Psoas muscle (tissue), 8 donors: ENCODE data around the gene IQSEC1. TPM values are rescaled to one million over a fixed set of nuclear protein-coding genes. Genes with fewer than 3 reads are reported as not detected.

Experiments
- ATAC-seq, 4 donors: fragments of 200-7000 bp; cut with Tn5 transposase; one replicate each; pipeline ENCODE4 v1.9.1; 2020; ENCODE audit warnings: moderate library complexity in 3 of 4, mild to moderate bottlenecking in 2 of 4
- DNase-seq, 2 donors: peaks; one replicate each; pipeline ENCODE4 v3.0.0-alpha.2; 2020
- H3K27ac ChIP-seq: fragments of 200-600 bp; one replicate; pipeline ENCODE4 v1.8.0; 2022
- H3K27me3 ChIP-seq, 3 donors: fragments of 200-600 bp in 1 of 3; one replicate each; pipeline versions ENCODE4 v1.6.1 to v1.8.0; 2013 to 2022; ENCODE audit warnings: low read length in 2 of 3, mild to moderate bottlenecking in 2 of 3, moderate library complexity in 1 of 3; ENCODE audit not compliant: insufficient read depth in 3 of 3
- H3K36me3 ChIP-seq, 2 donors: fragments of 200-600 bp in 1 of 2; one replicate each; pipeline versions ENCODE4 v1.6.1 to v1.8.0; 2013 to 2022; ENCODE audit warnings: low read depth in 1 of 2, mild to moderate bottlenecking in 1 of 2, moderate library complexity in 1 of 2; ENCODE audit not compliant: insufficient read depth in 1 of 2
- H3K4me1 ChIP-seq: fragments of 200-600 bp; one replicate; pipeline ENCODE4 v1.8.0; 2022
- H3K4me3 ChIP-seq: fragments of 200-600 bp; one replicate; pipeline ENCODE4 v1.8.0; 2022; ENCODE audit warnings: mild to moderate bottlenecking
- H3K9me3 ChIP-seq: fragments of 200-600 bp; one replicate; pipeline ENCODE4 v1.8.0; 2022
- WGBS, 3 donors: extraction: QIAGEN DNeasy Blood & Tissue Kit; methylation state at CpG; one replicate each; pipeline versions ENCODE4 v1.1.6 to v1.1.7; 2013; 5-methylcytosine and 5-hydroxymethylcytosine counted together
- intact Hi-C, 2 donors: fragments of 100-400 bp; cut with DNase I; formaldehyde crosslinking; loops; one replicate each; pipeline versions ENCODE4 v1.11.0 to v1.14.2; 2022
- polyA plus RNA-seq, 3 donors: library from polyadenylated mRNA; stranded (reverse); fragments of 200-250 nt; gene quantifications; one replicate each; pipeline ENCODE4 v1.2.3, GENCODE V29; 2013
- total RNA-seq, 4 donors: library from RNA; stranded (reverse); fragmentation: NEBNext Ultra II Directional in 2 of 4; extraction: Animal tissue kit (Norgen Biotek cat#: 25700) in 2 of 4; gene quantifications; one replicate each; pipeline versions ENCODE4 v1.2.1 to v1.2.4, GENCODE V29; 2021 to 2023
- TF ChIP-seq, protein P1 (sequence below): fragments of 200-600 bp; IDR thresholded peaks from one replicate; pipeline ENCODE4 v1.8.0; 2022; ENCODE audit warnings: antibody characterized with exemption
- donor health status: healthy with polysubstance abuse.
- donor health status: DM: no; HTN: no; CAD: no; lungs with moderate emphysema.
- donor health status: Bipolar disorder and iron deficiency.
- donor health status: healthy.
- donor health status: DM: yes; HTN: yes; CAD: no.
- donor health status: DM: no; HTN: no; CAD: no.
- donor health status: DM: no; HTN: no; CAD: no.
- donor health status: DM: yes; HTN: yes; CAD: no.

Gene IQSEC1
- total and polyA plus RNA-seq, 7 donors: 8.6 to 45.4 (median 28.0) TPM

DNA sequence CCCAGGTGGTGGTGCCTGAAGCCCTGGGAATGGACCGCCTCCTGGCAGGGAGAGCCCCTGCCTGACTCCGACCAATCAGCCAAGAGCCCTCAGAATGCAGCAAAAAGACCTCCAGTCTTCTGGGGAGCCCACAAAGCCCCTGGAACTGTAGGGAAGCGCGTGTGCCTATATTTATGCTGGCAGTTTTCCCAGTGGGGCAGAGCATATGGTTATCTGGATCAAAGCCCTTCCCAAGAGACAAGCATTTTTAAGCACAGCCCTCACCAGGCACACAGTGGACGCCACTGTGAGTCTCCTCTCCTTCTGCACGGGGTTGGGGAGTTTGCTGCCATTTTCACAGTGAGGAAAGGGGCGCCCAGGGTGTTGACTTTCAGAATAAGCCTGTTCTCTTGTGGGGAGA is 150.9 kb downstream of the IQSEC1 start:
- Histone ChIP-seq H3K27me3 (no peaks in the 10 kb centered on the region), H3K4me3 (no peak overlapping the region), H3K27ac (no peak overlapping the region), H3K9me3 (no peaks in the 10 kb centered on the region), H3K36me3 (peaks cover 3 to 76% of the 10 kb centered on the region in 2 donors), H3K4me1 (peaks cover 33% of the 10 kb centered on the region)
- TF ChIP-seq, protein P1, sequence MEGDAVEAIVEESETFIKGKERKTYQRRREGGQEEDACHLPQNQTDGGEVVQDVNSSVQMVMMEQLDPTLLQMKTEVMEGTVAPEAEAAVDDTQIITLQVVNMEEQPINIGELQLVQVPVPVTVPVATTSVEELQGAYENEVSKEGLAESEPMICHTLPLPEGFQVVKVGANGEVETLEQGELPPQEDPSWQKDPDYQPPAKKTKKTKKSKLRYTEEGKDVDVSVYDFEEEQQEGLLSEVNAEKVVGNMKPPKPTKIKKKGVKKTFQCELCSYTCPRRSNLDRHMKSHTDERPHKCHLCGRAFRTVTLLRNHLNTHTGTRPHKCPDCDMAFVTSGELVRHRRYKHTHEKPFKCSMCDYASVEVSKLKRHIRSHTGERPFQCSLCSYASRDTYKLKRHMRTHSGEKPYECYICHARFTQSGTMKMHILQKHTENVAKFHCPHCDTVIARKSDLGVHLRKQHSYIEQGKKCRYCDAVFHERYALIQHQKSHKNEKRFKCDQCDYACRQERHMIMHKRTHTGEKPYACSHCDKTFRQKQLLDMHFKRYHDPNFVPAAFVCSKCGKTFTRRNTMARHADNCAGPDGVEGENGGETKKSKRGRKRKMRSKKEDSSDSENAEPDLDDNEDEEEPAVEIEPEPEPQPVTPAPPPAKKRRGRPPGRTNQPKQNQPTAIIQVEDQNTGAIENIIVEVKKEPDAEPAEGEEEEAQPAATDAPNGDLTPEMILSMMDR: no peak
- ATAC-seq (no peak), DNase-seq (no peak)
- 65 to 70% (median 68%) methylated on average over 7 of the region's 7 CpGs for WGBS, 3 donors
- intact Hi-C loops: no loop called here

DNA sequence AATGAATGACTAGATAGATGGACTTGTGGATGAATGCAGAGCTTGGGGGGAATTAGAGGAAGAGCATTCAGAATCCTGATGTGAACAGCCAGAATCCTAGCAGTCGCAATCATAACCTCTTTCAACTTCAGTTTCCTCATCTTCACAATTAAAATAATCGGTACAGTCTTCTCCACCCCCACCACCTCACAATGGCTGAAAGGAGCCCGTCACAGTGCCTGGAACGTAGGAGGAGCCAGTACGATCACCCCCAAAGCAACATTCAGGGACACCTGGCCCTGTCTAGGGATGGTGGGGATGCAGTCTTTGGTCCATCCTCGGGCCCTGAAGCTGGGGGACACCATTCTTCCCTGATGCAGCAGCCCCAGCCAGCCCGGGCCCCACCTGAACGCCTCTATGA is 151.5 kb downstream of the IQSEC1 start:
- no peaks in the 10 kb centered on the region for H3K9me3 ChIP-seq
- H3K4me1 ChIP-seq: peaks cover 27% of the 10 kb centered on the region
- no peaks in the 10 kb centered on the region for H3K27me3 ChIP-seq
- H3K4me3 ChIP-seq: no peak overlapping the region
- ATAC-seq (no peak), DNase-seq (no peak)
- intact Hi-C loops: no loop called here
- H3K27ac ChIP-seq: no peak overlapping the region
- 90 to 94% (median 93%) methylated on average over 8 of the region's 8 CpGs for WGBS, 3 donors
- TF ChIP-seq, protein P1: no peak
- peaks cover 3 to 82% of the 10 kb centered on the region in 2 donors for H3K36me3 ChIP-seq

DNA sequence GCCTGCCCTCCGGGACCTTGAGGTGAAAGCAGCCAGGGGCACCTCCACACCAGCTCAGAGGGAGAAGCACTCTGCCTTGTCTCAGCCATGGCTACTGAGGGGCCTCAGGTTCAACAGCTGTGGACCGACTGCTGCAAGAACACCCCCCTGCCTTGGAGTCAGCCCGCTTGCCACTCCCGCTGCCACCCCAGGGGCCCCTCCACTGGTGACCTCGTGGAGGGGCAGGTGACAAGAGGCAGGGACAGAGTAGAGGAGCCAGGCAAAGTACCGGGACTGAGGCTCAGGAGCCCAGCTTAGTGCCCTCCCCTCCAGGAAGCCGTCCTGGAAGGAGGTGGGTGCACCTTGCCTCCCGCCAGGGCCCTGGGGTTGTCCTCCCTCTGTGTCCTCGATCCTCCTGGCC is 152.3 kb downstream of the IQSEC1 start:
- Histone ChIP-seq H3K4me1 (peaks cover 19% of the 10 kb centered on the region), H3K27me3 (no peaks in the 10 kb centered on the region), H3K27ac (no peak overlapping the region), H3K4me3 (no peak overlapping the region), H3K36me3 (peaks cover 3 to 88% of the 10 kb centered on the region in 2 donors), H3K9me3 (no peaks in the 10 kb centered on the region)
- intact Hi-C loops: no loop called here
- WGBS, 3 donors: 88 to 91% (median 90%) methylated on average over 8 to 9 of the region's 9 CpGs
- DNase-seq (no peak), ATAC-seq (no peak)
- TF ChIP-seq, protein P1: no peak

DNA sequence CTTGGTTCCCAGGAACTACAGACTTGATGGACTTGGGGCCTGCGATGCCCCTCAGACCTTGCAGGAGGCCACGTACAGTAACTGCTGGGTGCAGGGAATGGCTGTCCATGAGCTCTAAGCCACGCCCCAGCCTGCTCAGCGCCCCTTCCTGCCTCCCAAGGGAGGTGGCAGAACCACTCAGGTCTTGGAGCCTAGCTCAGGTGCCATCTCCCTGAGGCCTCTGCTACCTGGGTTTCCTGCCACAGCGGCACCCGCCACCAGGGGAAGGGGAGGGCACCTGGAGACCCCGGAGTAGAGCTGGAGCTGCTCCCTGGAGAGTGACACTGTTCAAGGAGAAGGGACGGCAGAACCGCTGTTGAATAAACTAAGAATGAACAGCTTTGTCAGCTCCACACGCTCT is 154.0 kb downstream of the IQSEC1 start:
- Histone ChIP-seq H3K4me3 (no peak overlapping the region), H3K4me1 (peaks cover 12% of the 10 kb centered on the region), H3K9me3 (no peaks in the 10 kb centered on the region), H3K36me3 (peaks cover 3 to 88% of the 10 kb centered on the region in 2 donors), H3K27ac (no peak overlapping the region), H3K27me3 (no peaks in the 10 kb centered on the region)
- intact Hi-C loops: no loop called here
- WGBS, 3 donors: 83 to 86% (median 84%) methylated on average over 8 to 10 of the region's 10 CpGs
- TF ChIP-seq, protein P1: no peak
- ATAC-seq: no peak
- DNase-seq: no peak

DNA sequence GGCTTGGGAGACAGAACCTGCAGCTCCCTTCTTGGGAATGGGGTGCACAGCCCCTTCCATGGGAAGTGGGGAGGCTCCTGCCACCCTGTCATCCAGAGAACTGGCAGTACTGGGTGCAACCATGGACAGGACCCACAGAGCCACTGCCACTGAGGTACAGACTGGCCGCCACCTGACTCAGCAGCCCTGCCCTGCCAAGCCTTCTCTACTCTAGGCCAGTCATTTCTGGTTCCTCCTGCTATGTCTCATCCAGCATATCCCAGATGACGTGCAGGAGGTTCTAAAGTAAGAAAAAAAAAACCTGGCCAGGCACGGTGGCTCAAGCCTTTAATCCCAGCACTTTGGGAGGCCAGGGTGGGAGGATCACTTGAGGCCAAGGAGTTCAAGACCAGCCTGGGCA is 155.0 kb downstream of the IQSEC1 start:
- H3K27me3 ChIP-seq: no peaks in the 10 kb centered on the region
- TF ChIP-seq, protein P1: no peak
- no peaks in the 10 kb centered on the region for H3K9me3 ChIP-seq
- peaks cover 3 to 84% of the 10 kb centered on the region in 2 donors for H3K36me3 ChIP-seq
- no peak for ATAC-seq
- intact Hi-C loops: no loop called here
- WGBS, 3 donors: 69 to 93% (median 75%) methylated on average over 3 of the region's 3 CpGs
- peaks cover 12% of the 10 kb centered on the region for H3K4me1 ChIP-seq
- DNase-seq: no peak
- H3K27ac ChIP-seq: no peak overlapping the region
- no peak overlapping the region for H3K4me3 ChIP-seq
